WTC11 (cell line): ENCODE data around the gene FAM9C.

Experiments used
- ATF2 ChIP-seq: sonication (generic); formaldehyde crosslinking; IDR thresholded peaks from 2 replicates; pipeline ENCODE4 v1.8.1; 2022; ENCODE audit warnings: low read depth, missing genetic modification reagents, borderline replicate concordance
- CTCF ChIP-seq: fragments of 200-600 bp; IDR thresholded peaks from 2 replicates; pipeline ENCODE4 v1.8.0; 2022; ENCODE audit warnings: antibody characterized with exemption
- GABPB1 ChIP-seq: sonication (generic); formaldehyde crosslinking; IDR thresholded peaks from 2 replicates; pipeline ENCODE4 v1.8.1; 2023; ENCODE audit warnings: mild to moderate bottlenecking, missing genetic modification reagents
- JAZF1 ChIP-seq: fragments of 250-450 bp; sonication (Bioruptor Pico); IDR thresholded peaks from 2 replicates; pipeline ENCODE4 v1.9.0; 2021; ENCODE audit warnings: moderate library complexity, mild to moderate bottlenecking, inconsistent platforms
- NR1H2 ChIP-seq: sonication (generic); formaldehyde crosslinking; IDR thresholded peaks from 2 replicates; pipeline ENCODE4 v1.9.0; 2021; ENCODE audit warnings: mild to moderate bottlenecking, moderate library complexity, missing genetic modification reagents
- SP1 ChIP-seq: sonication (generic); formaldehyde crosslinking; conservative IDR thresholded peaks from 2 replicates; pipeline ENCODE4 v1.8.1; 2022; ENCODE audit warnings: missing genetic modification reagents
- TEAD4 ChIP-seq: sonication (generic); formaldehyde crosslinking; IDR thresholded peaks from 2 replicates; pipeline ENCODE4 v1.8.0; 2022; ENCODE audit warnings: mild to moderate bottlenecking, missing genetic modification reagents
- USF1 ChIP-seq: sonication (generic); formaldehyde crosslinking; IDR thresholded peaks from 2 replicates; pipeline ENCODE4 v1.8.0; 2022; ENCODE audit warnings: mild to moderate bottlenecking, missing genetic modification reagents
- USF2 ChIP-seq: sonication (generic); formaldehyde crosslinking; IDR thresholded peaks from 2 replicates; pipeline ENCODE4 v1.8.1; 2023; ENCODE audit warnings: mild to moderate bottlenecking, missing genetic modification reagents, moderate library complexity
- ZNF138 ChIP-seq: sonication (generic); formaldehyde crosslinking; conservative IDR thresholded peaks from 2 replicates; pipeline ENCODE4 v1.8.1; 2022; ENCODE audit warnings: mild to moderate bottlenecking, moderate library complexity, missing genetic modification reagents
- ZNF232 ChIP-seq: sonication (generic); formaldehyde crosslinking; IDR thresholded peaks from 2 replicates; pipeline ENCODE4 v1.8.0; 2022; ENCODE audit warnings: mild to moderate bottlenecking, missing genetic modification reagents
- ZNF317 ChIP-seq: sonication (generic); formaldehyde crosslinking; IDR thresholded peaks from 2 replicates; pipeline ENCODE4 v1.8.1; 2023; ENCODE audit warnings: low read depth, mild to moderate bottlenecking, moderate library complexity, missing genetic modification reagents, borderline replicate concordance

- TF ChIP-seq SP1 (CRISPR knock-in tag) = no peak
- TF ChIP-seq TEAD4 (CRISPR knock-in tag) = no peak
- TF ChIP-seq CTCF = no peak
- TF ChIP-seq ZNF317 = no peak
- no peak for TF ChIP-seq GABPB1
- TF ChIP-seq USF1 (CRISPR knock-in tag) = no peak
- no peak for TF ChIP-seq JAZF1
- TF ChIP-seq ATF2 (CRISPR knock-in tag) = no peak
- TF ChIP-seq NR1H2 (CRISPR knock-in tag) = no peak
- TF ChIP-seq ZNF138 (CRISPR knock-in tag) = no peak
- TF ChIP-seq USF2 = no peak
- no peak for TF ChIP-seq ZNF232 (CRISPR knock-in tag)
Measured at GRCh38 chrX:13092455-13092941, 48.1 kb upstream of the FAM9C start.
